Ramos (cell line): Measurements from ENCODE around the gene GPR137C.

ENCODE experiments used
- in situ Hi-C: fragments of 300-500 bp; cut with MboI; formaldehyde crosslinking; loops from one replicate; pipeline ENCODE4 v1.14.3; 2022; ENCODE audit warnings: low sequenced_read_pairs; ENCODE audit not compliant: unreplicated experiment

Gene GPR137C

DNA sequence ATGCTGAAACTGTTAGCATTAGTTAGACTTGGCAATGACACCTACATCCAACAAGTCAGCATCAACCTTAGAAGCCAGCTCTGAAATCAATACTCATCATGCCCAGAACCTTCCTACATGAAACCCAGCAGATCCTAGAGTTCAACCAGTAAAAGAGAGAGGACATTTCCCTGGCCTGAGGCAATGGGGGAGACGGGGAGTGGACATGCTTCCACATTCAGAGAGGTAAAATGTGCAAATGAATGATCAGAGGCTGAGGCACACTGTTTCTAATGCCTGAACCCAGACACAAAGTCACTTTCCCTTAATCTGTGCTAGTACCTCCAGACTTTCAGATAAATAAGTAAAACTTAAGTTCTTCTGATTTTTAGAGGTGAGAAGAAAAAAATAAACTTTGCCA lies 108.2 kb downstream of the GPR137C start:
- in situ Hi-C loops: no loop called here

DNA sequence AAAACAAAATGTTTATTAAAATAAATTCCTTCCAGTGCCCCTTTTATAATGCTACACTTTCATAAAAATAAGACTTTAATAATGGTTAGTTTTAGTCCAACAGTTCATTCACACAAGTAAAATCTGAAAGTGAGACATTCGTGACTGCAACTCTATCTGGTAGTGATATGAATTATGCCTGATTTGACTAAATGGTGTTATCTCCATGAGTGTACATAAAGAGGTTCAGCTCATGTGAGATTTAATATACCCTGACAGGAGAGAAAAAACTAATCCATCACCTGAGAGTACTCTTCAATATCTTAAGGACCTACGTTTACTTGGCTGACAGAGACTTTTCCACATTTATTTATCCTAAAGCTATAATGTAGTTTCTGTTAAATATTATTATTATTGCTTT lies 108.7 kb downstream of the GPR137C start:
- in situ Hi-C loops: no loop called here

- in situ Hi-C loops: no loop called here
These were observed 111.2 kb downstream of the GPR137C start for GRCh38 chr14:52663850-52664249.

- in situ Hi-C loops: no loop called here
These were observed 126.0 kb downstream of the GPR137C start for GRCh38 chr14:52678591-52678990.

DNA sequence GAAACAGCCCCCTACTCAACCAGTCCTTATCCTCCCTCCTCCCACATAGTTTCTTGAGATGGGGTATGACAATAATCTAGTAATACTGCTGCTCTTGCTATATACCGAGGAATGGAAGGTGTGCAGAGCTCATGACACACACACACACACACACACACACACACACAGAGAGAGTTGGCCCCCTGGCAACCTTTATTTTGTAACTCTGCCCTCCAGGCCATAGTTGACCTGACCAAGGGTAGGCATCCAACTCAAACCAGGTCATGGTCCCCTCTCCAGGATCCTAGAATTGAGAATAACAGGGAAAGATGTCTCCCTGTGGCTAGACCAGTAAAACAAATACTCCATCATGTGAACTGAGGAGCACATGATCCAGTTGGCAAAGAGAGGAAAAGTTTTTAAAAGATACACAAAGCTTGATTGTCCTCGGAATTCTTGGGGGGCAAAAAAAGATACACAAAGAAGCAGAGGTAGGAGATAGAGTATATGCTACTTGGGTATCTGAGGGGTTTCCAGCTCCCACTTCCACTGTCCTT lies 131.4 kb downstream of the GPR137C start:
- in situ Hi-C loops: no loop called here

- in situ Hi-C loops: no loop called here
These were observed 133.5 kb downstream of the GPR137C start for GRCh38 chr14:52686176-52686575.
